Karpas-422 (cell line): Measurements from ENCODE around the gene PLD5. TPM values are rescaled to one million over a fixed set of nuclear protein-coding genes. Genes with fewer than 3 reads are reported as not detected.

Experiments used
- DNase-seq: peaks from one replicate; pipeline ENCODE4 v3.0.0-alpha.2; 2015
- H2AFZ ChIP-seq: fragments of 200-600 bp; sonication (generic); 2 replicates; pipeline ENCODE4 v1.6.1; 2014; ENCODE audit warnings: antibody characterized with exemption, low read length, mixed read lengths
- H3K27ac ChIP-seq: fragments of 200-600 bp; sonication (generic); 2 replicates; pipeline ENCODE4 v1.5.1; 2014; ENCODE audit warnings: mild to moderate bottlenecking, low read length, moderate library complexity
- H3K27me3 ChIP-seq: fragments of 200-600 bp; sonication (generic); 2 replicates; pipeline ENCODE4 v1.6.1; 2014; ENCODE audit warnings: low read length, mixed read lengths
- H3K36me3 ChIP-seq: fragments of 200-600 bp; sonication (generic); 2 replicates; pipeline ENCODE4 v1.6.1; 2014; ENCODE audit warnings: low read length, mixed read lengths; ENCODE audit not compliant: insufficient read depth
- H3K4me1 ChIP-seq: fragments of 200-600 bp; sonication (generic); 2 replicates; pipeline ENCODE4 v1.6.1; 2014; ENCODE audit warnings: mild to moderate bottlenecking, low read length, mixed read lengths
- H3K4me2 ChIP-seq: fragments of 200-600 bp; sonication (generic); 2 replicates; pipeline ENCODE4 v1.6.1; 2014; ENCODE audit warnings: low read length, low read depth, mild to moderate bottlenecking; ENCODE audit not compliant: poor library complexity, severe bottlenecking
- H3K4me3 ChIP-seq: fragments of 200-600 bp; sonication (generic); 2 replicates; pipeline ENCODE4 v1.5.1; 2014; ENCODE audit warnings: mild to moderate bottlenecking, antibody characterized with exemption, low read length, mixed read lengths
- H3K79me2 ChIP-seq: fragments of 200-600 bp; sonication (generic); 2 replicates; pipeline ENCODE4 v1.6.1; 2014; ENCODE audit warnings: mild to moderate bottlenecking, low read length, mixed read lengths
- H3K9ac ChIP-seq: fragments of 200-600 bp; sonication (generic); 2 replicates; pipeline ENCODE4 v1.6.0; 2014; ENCODE audit warnings: low read length
- H3K9me2 ChIP-seq: fragments of 200-600 bp; sonication (generic), shearing (Covaris generic); replicated peaks from 2 replicates; pipeline ENCODE4 v1.6.0; 2014; ENCODE audit warnings: mild to moderate bottlenecking, low read length, moderate library complexity; ENCODE audit not compliant: insufficient read depth
- H3K9me3 ChIP-seq: fragments of 300-700, 200-600 bp; sonication (generic); 2 replicates; pipeline ENCODE4 v1.6.1; 2014; ENCODE audit warnings: low read length, mixed read lengths
- H4K20me1 ChIP-seq: fragments of 200-600 bp; sonication (generic); 2 replicates; pipeline ENCODE4 v1.6.1; 2014; ENCODE audit warnings: mild to moderate bottlenecking, antibody characterized with exemption, low read length, low read depth; ENCODE audit not compliant: insufficient read depth
- total RNA-seq: library from RNA; depleted of rRNA; stranded (reverse); fragments of >200 nt; shearing (Covaris generic); gene quantifications from 2 replicates; pipeline ENCODE4 v1.2.3, GENCODE V29; 2014; ENCODE audit warnings: low replicate concordance

PLD5 gene
- total RNA-seq, 1 experiment from 2014 or later: not detected

DNA sequence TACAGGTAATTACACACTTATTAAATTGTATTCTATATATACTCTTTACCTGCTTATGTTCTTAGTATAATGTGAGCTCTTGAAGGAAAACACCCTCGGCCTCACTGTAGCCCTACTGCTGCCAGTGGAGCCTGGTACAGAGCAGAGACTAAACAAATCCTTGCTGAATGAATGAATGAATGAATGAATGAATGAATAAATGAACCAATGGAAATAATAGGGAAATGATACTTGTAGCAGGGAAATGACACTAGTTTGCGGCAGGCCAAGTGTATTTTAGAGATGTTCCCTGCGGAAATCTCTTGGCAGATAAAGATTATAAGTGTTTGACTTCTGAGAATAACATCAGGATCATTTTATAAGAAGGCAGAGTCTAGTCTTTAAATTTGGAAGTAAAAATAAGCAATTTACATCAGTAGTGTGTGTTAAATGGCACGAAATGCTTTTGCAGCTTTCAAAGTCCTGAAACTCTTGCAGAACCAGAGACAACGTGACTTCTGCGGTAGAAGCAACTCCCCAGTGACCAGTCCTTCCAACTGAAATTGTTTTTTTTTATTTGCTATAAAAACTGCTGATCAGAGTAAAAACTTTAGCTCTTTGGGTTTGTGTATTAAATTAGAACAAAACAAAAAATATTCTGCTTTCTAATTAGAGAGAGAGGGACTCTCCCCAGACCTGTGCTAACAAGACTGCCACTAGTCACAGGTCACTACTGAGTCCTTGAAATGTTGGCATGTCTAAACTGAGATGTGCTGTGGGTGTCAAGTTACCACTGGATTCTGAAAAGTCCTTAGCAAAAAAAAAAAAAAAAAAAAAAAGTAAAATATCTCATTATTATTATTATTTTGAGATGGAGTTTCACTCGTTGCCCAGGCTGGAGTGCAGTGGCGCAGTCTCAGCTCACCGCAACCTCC, 326.3 kb downstream of the PLD5 start:
- Histone ChIP-seq H3K4me3 (no peak overlapping the region), H3K27me3 (no peaks in the 10 kb centered on the region), H3K36me3 (no peaks in the 10 kb centered on the region), H3K27ac (no peak overlapping the region), H3K9me2 (no peaks in the 10 kb centered on the region), H3K9me3 (no peaks in the 10 kb centered on the region), H2AFZ (no peak overlapping the region), H3K4me1 (no peaks in the 10 kb centered on the region), H3K4me2 (no peak overlapping the region), H4K20me1 (no peaks in the 10 kb centered on the region), H3K9ac (no peak overlapping the region), H3K79me2 (no peaks in the 10 kb centered on the region)
- DNase-seq: no peak

DNA sequence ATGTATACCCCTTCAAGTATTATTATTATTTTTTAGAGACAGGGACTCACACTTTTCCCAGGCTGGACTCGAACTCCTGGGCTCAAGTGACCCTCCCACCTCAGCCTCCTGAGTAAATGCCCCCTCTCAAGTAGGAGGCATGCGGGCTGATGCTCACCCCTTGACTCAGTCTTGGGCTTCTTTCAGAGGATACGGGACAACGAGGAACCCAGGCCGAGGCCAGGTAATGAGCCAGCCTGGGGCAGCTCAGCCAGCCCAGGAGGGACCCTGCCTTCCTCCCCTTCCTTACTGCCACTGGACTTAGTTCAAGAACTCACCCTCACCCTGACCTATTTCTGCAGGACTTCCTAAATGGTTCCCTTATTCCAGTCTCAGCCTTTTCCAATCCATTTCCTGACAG, 327.6 kb downstream of the PLD5 start:
- Histone ChIP-seq H3K9me3 (no peaks in the 10 kb centered on the region), H3K4me3 (no peak overlapping the region), H3K79me2 (no peaks in the 10 kb centered on the region), H3K27ac (no peak overlapping the region), H3K4me2 (no peak overlapping the region), H2AFZ (no peak overlapping the region), H3K36me3 (no peaks in the 10 kb centered on the region), H3K4me1 (no peaks in the 10 kb centered on the region), H4K20me1 (no peaks in the 10 kb centered on the region), H3K9ac (no peak overlapping the region), H3K27me3 (no peaks in the 10 kb centered on the region), H3K9me2 (no peaks in the 10 kb centered on the region)
- no peak for DNase-seq

DNA sequence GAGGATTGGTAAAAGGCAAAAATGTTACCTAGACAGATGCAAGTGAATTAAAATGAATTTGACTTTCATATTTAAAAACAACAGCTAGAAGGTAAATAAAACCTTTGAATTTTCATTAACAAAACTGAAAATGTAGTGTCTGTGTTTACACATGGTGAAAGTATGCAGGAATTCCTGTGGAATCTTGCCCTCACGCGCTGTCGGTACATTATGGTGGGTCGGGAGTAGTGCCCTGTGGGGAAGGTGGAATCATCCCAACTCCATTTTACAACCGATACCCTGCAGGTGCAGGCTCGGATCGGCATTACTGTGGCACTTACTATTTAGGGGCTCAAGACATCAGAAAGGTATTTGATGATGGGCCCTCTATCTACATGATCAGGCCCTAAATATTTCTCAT, 328.4 kb downstream of the PLD5 start:
- Histone ChIP-seq H3K27me3 (no peaks in the 10 kb centered on the region), H2AFZ (no peak overlapping the region), H3K79me2 (no peaks in the 10 kb centered on the region), H3K27ac (no peak overlapping the region), H3K4me1 (no peaks in the 10 kb centered on the region), H3K4me2 (no peak overlapping the region), H3K36me3 (no peaks in the 10 kb centered on the region), H4K20me1 (no peaks in the 10 kb centered on the region), H3K4me3 (no peak overlapping the region), H3K9me2 (no peaks in the 10 kb centered on the region), H3K9me3 (no peaks in the 10 kb centered on the region), H3K9ac (no peak overlapping the region)
- DNase-seq: no peak

DNA sequence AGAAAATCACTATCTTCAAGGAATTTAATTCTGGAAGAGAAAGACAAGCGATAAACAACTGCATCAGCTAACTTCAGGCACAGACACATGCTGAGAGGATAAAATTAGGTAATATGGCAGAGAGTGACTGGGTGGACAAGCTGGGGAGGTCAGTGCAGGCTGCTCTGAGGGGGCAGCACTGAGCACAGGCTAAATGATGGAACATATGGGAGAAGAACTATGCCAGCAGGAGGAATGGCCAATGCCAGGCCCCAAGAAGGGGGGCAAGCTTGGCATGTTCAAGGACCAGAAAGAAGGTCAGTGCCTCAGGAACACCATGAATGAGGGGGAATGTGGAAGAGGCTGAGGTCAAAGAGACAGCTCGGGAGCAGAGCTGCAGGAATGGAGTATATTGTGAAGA, 334.9 kb downstream of the PLD5 start:
- no peak overlapping the region for H2AFZ ChIP-seq
- H3K4me2 ChIP-seq: no peak overlapping the region
- H4K20me1 ChIP-seq: no peaks in the 10 kb centered on the region
- DNase-seq: no peak
- H3K9me3 ChIP-seq: no peaks in the 10 kb centered on the region
- no peaks in the 10 kb centered on the region for H3K79me2 ChIP-seq
- no peak overlapping the region for H3K9ac ChIP-seq
- no peaks in the 10 kb centered on the region for H3K4me1 ChIP-seq
- H3K36me3 ChIP-seq: no peaks in the 10 kb centered on the region
- no peaks in the 10 kb centered on the region for H3K9me2 ChIP-seq
- no peak overlapping the region for H3K27ac ChIP-seq
- no peak overlapping the region for H3K4me3 ChIP-seq
- no peaks in the 10 kb centered on the region for H3K27me3 ChIP-seq

DNA sequence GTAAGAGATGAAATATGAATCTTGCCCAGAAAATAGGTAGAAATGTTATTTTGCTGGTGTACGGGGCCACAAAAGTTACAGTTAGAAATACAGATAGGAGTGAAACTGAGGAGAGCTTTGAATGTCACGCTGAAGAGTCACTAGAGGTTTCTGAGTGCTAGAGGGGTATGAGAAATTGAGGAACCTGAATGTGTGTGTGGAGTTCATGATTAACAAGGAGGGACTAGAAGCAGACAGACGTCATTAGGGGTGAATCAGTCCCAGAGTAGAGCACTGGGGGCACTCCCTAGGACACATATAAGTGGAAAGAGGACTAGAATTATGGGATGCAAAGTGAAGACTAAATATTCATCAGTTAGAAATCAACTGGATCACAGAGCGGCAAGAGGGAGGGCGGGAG, 336.7 kb downstream of the PLD5 start:
- Histone ChIP-seq H3K4me3 (no peak overlapping the region), H2AFZ (no peak overlapping the region), H3K9ac (no peak overlapping the region), H4K20me1 (no peaks in the 10 kb centered on the region), H3K4me1 (no peaks in the 10 kb centered on the region), H3K9me2 (no peaks in the 10 kb centered on the region), H3K9me3 (no peaks in the 10 kb centered on the region), H3K4me2 (no peak overlapping the region), H3K36me3 (no peaks in the 10 kb centered on the region), H3K27ac (no peak overlapping the region), H3K79me2 (no peaks in the 10 kb centered on the region), H3K27me3 (no peaks in the 10 kb centered on the region)
- no peak for DNase-seq

DNA sequence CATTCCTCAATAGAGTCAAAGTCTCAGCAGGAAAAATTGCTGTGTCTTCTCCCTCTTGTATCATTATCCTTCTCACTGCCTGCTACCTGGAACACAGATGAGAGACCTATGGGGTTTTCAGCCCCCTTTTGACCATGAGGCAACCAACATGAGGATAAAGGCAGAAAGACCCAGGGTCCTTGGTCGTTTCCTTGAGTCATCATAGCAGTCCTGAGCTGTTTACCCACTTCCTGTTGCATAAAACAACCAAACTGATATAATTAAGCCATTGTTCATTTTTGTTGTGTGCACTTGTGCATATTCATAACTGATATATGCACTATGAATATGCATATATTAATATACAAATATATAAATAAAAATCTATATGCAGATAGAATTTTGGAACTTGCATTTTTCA, 337.3 kb downstream of the PLD5 start:
- Histone ChIP-seq H3K36me3 (no peaks in the 10 kb centered on the region), H4K20me1 (no peaks in the 10 kb centered on the region), H2AFZ (no peak overlapping the region), H3K4me3 (no peak overlapping the region), H3K9me2 (no peaks in the 10 kb centered on the region), H3K27ac (no peak overlapping the region), H3K9ac (no peak overlapping the region), H3K79me2 (no peaks in the 10 kb centered on the region), H3K4me2 (no peak overlapping the region), H3K9me3 (no peaks in the 10 kb centered on the region), H3K4me1 (no peaks in the 10 kb centered on the region), H3K27me3 (no peaks in the 10 kb centered on the region)
- no peak for DNase-seq

DNA sequence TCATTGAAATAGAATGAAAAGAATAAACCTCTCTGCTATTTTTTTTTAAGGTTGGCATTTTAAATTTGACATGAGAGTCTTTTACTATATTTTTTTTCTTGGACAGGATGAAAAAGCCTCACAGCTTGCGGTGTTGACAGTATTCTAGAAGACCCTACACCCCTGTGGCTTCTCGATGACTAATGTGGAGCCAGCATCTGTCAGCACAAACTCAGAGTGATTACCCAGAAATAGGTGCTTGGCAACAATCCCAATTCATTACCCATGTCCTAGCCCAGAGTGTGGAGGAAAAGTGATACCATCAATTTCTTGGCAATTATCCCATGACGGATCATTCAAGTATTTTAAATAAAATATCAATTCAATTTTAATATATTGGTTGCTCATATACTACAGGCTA, 338.8 kb downstream of the PLD5 start:
- Histone ChIP-seq H3K4me1 (no peaks in the 10 kb centered on the region), H3K36me3 (no peaks in the 10 kb centered on the region), H3K27ac (no peak overlapping the region), H3K27me3 (no peaks in the 10 kb centered on the region), H3K79me2 (no peaks in the 10 kb centered on the region), H3K4me3 (no peak overlapping the region), H3K9ac (no peak overlapping the region), H3K9me2 (no peaks in the 10 kb centered on the region), H3K4me2 (no peak overlapping the region), H4K20me1 (no peaks in the 10 kb centered on the region), H2AFZ (no peak overlapping the region), H3K9me3 (no peaks in the 10 kb centered on the region)
- no peak for DNase-seq

DNA sequence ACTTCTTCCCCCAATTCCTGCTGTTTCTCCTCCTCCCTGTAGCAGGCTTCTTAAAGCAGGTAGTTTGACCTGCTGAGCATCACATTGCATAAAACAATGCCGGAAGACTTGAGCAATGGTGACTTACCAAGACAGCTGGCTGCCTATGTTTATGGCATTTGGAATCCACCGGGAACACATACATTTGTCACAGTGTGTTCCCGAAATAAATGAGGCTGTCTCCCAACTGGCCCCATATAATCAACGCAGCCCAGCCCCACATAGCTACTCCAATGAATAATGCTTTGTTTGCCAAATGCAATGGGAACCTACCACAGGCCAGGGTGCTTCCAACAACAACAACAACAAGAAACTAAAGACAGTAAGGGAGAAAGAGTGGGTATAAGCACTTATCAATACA, 339.5 kb downstream of the PLD5 start:
- Histone ChIP-seq H3K4me1 (no peaks in the 10 kb centered on the region), H3K27ac (no peak overlapping the region), H3K9me2 (no peaks in the 10 kb centered on the region), H3K79me2 (no peaks in the 10 kb centered on the region), H3K9ac (no peak overlapping the region), H3K36me3 (no peaks in the 10 kb centered on the region), H2AFZ (no peak overlapping the region), H3K9me3 (no peaks in the 10 kb centered on the region), H3K4me2 (no peak overlapping the region), H3K4me3 (no peak overlapping the region), H4K20me1 (no peaks in the 10 kb centered on the region), H3K27me3 (no peaks in the 10 kb centered on the region)
- DNase-seq: no peak
